ENCODE data around the gene ZNF682. TPM values are rescaled to one million over a fixed set of nuclear protein-coding genes. Genes with fewer than 3 reads are reported as not detected.
A peak's percentile ranks its signal among the peaks of the same experiment; 100 is the strongest.
"Not testable (repeated sequence)": the region's sequence is repeated elsewhere in the genome, so short reads cannot be mapped to it uniquely, and the experiment has no call there.

ZNF682 gene
- 0.62 TPM in 1 of 2 replicates, not detected in the other for total RNA-seq (2014; rRNA removed; shearing (Covaris generic))

DNA sequence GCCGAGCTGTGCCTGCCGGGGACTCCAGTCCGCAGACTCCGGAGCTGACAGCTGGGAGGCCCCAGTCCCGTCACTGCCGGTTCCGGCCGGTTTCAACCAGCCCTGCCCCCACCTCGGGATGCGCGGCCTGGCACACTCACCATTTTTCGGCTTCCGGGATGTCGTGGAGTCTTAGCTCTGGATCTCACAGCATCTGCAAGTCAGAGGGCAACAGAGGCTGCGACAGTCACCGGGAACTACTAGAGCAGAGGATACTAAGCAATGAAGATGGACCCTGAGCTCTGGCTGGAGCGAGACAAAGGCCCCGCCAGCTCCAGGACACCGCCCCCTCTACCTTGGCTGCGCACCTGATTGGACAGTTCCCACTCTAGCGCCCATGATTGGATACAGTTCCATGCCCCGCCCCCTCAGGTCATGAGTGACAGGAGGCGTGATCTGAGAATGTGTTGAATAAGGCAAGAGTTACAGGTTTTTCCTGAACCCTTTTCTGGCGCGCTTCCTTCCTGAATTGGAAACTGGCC lies at the start of gene ZNF682:
Gene ZNF682, minus strand, starts transcription at position 303 of the 521 bp plus-strand sequence. Its CDS starts 160 bp downstream, at position 143.
- peak; percentile 97 for DNase-seq (ENCODE audit: low spot score)
- in situ Hi-C loops (cut with HindIII; ENCODE audit: low sequenced_read_pairs): no loop called here

DNA sequence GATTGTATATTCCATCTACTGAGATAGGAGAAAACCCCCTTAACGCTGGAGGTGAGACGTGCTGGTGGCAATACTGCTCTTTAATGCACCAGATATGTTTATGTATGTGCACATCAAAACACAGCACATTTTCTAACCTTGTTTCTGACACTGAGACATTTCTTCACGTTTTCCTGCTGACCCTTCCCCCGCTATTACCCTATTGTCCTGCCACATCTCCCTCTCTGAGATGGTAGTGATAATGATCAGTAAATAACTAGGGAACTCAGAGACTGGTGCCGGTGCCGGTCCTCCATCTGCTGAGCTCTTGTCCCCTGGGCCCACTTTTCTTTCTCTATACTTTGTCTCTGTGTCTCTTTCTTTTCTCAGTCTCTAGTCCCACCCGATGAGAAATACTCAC lies 43.6 kb upstream of the ZNF682 start:
- DNase-seq (ENCODE audit: low spot score); in situ Hi-C loops (cut with HindIII; ENCODE audit: low sequenced_read_pairs): not testable (repeated sequence)

DNA sequence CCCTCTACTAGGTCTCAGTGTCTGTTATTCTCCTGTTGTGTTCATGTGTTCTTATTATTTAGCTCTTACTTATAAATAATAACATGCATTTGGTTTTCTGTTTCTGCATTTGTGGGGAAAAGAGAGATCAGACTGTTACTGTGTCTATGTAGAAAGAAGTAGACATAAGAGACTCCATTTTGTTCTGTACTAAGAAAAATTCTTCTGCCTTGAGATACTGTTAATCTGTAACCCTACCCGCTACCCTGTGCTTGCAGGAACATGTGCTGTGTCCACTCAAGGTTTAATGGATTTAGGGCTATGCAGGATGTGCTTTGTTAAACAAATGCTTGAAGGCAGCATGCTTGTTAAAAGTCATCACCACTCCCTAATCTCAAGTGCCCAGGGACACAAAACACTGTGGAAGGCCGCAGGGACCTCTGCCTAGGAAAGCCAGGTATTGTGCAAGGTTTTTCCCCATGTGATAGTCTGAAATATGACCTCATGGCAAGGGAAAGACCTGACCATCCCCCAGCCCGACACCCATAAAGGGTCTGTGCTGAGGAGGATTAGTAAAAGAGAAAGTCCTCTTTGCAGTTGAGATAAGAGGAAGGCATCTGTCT lies 43.0 kb upstream of the ZNF682 start:
- in situ Hi-C loops (cut with HindIII; ENCODE audit: low sequenced_read_pairs); DNase-seq (ENCODE audit: low spot score): not testable (repeated sequence)

DNA sequence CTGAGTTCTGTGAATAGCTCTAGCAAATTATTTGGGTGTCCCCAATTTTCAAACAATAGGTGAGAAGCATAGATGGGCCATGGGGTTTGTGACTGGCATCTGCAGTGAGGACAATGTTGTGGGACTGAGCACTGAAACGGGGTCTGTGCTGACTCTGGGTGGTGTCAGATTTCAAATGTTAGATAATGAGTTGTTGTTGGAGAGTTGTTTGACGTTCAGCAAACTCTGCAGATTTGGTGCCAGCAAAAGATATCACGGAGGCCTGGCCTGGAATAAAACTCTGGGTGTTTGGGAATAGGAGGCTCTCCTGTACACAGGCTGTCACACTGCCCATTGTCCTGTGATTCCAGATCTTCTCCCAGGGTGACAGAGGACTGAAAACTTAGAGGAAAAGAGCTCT lies 41.4 kb upstream of the ZNF682 start:
- in situ Hi-C loops (cut with HindIII; ENCODE audit: low sequenced_read_pairs): no loop called here
- no peak for DNase-seq (ENCODE audit: low spot score)

DNA sequence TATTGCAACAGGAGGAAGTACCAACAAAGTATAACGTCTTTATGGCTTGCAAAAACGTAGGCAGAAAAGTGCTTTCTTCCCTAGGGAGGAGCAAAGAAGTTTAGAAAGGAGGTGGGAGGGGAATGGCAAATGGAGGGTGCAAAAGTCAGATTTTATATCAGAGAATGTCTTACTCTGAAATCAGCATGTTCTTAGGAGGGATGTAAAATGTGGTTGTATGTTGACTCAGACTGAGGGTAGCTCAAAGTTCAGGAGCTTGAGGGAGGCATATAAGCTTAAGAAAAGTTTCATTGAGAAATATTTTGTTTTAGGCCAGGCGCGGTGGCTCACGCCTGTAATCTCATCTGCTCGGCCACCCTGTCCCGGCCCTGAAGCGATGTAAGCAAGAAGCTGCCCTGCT lies 40.2 kb upstream of the ZNF682 start:
- DNase-seq (ENCODE audit: low spot score): no peak
- in situ Hi-C loops (cut with HindIII; ENCODE audit: low sequenced_read_pairs): no loop called here

DNA sequence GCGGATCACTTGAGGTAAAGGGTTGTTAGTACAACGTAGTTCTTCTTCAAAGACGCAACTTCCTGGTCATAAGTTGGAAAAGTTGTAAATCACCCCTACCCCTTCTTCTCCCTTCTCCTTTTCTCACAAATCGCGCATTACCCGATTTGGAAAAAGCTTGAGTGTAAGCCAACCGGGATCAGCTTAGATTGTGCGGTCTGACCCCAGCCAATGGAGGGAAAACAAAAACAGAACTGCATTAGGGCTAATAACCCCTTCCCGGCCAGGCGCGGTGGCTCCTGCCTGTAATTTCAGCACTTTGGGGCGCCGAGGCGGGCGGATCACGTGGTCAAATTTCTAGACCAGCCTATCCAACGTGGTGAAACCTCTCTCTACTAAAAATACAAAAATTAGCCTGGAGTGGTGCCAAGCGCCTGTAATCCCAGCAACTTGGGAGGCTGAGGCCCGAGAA lies 39.3 kb upstream of the ZNF682 start:
- peak; percentile 38 for DNase-seq (ENCODE audit: low spot score)
- in situ Hi-C loops (cut with HindIII; ENCODE audit: low sequenced_read_pairs): no loop called here

DNA sequence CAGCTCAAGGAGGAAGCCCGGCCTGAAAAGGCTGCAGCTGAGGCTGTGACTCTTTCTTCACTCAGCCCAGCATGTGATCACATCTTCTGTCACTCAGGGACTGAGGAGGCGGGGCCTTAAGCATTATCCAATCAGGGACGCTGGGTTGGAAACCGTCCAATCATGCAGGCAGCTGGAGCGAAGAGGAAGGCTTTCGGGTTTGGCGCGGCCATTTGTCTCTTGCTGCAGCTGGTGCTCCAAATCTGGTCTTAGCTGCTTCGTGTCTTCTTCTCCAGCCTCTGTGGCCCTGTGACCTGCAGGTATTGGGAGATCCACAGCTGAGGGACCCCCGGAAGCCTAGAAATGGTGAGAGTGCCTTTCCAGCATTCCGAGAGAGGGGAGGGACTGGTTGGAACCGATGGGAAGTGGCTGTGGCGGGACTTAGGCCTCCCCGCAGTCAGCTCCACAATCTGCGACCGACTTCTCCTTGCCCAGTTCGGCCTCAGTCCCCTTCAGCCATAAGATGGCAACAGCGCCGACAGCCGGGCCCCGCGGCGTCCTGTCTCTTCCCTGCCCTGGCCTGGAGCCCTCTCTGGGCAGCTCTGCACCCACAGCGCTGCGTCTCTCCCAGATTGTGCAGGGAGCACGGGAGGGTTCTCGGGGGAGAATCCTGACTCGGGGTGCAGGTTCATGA lies 38.6 kb upstream of the ZNF682 start, which contains the start of gene ZNF90:
Gene ZNF90, plus strand, starts transcription at position 210 of the 673 bp plus-strand sequence. Its CDS starts 133 bp downstream, at position 343.
- DNase-seq (ENCODE audit: low spot score): peak; percentile 98
- in situ Hi-C loops (cut with HindIII; ENCODE audit: low sequenced_read_pairs): no loop called here

DNA sequence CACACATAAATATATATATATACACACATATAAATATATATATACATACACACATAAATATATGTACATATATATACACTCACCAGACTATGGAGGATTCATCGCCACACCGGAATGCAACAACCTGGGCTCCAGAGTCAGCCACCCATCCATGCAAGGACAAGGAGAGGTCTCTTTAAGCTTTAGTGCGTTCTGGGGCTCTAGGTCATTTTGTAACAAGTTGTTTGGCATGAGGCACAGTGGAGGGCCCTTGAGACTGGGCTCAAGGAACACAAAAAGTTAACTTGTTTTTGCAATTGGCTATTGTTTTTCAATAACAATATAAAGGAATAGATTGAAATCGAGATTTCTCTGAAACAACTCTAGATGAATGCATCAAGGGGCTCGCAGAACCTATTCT lies 33.6 kb upstream of the ZNF682 start:
- in situ Hi-C loops (cut with HindIII; ENCODE audit: low sequenced_read_pairs): no loop called here
- no peak for DNase-seq (ENCODE audit: low spot score)

DNA sequence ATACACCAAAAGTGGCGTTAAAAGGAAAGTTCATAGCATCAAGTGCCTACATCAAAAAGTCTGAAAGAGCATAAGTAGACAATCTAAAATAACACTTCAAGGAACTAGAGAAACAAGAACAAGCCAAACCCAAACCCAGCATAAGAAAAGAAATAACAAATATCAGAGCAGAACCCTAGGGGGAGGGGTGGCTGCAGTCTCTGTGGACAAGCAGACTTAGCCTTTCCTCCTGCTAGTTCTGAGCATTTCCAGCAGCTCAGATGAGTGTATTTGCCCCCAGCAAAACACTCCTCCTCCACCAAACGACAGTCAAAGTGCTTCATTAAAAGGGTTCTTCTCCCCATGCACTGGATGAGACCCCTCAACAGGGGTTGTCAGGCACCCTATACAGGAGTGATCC lies 31.4 kb upstream of the ZNF682 start:
- in situ Hi-C loops (cut with HindIII; ENCODE audit: low sequenced_read_pairs): no loop called here
- DNase-seq (ENCODE audit: low spot score): no peak

DNA sequence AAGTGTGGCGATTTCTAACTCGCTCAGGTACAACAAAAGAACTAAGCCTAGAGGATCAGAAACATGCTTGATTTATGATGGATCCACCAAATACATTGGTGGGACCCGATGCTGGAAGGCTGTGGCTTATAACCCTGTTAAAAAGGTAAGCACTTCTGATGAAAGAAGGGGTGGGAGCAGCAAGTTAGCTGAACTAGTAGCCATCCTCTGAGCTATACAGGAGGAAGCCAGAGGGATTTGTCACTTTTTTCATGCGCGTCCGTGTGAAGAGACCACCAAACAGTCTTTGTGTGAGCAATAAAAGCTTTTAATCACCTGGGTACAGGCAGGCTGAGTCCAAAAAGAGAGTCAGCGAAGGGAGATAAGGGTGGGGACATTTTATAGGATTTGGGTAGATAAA lies 29.3 kb upstream of the ZNF682 start:
- DNase-seq (ENCODE audit: low spot score); in situ Hi-C loops (cut with HindIII; ENCODE audit: low sequenced_read_pairs): not testable (repeated sequence)

DNA sequence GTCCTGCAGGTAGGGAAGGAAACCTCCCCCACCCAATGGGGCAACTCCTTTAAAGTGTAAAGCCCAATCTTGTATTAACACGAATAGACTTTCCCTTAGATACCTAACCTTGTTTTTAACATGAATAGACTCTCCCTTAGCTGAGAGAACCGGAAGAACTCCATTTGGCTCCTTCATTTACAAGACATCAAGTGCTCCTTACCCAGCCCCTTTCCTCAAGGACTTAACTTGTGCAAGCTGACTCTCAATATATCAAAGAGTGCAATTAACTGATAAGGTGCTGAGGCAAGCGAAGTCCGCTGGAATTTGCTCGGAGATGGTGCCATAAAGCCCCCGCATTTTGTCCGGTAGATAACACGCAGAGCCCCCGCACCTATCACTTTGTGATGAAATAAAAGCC lies 28.6 kb upstream of the ZNF682 start:
- DNase-seq (ENCODE audit: low spot score): no peak
- in situ Hi-C loops (cut with HindIII; ENCODE audit: low sequenced_read_pairs): no loop called here

DNA sequence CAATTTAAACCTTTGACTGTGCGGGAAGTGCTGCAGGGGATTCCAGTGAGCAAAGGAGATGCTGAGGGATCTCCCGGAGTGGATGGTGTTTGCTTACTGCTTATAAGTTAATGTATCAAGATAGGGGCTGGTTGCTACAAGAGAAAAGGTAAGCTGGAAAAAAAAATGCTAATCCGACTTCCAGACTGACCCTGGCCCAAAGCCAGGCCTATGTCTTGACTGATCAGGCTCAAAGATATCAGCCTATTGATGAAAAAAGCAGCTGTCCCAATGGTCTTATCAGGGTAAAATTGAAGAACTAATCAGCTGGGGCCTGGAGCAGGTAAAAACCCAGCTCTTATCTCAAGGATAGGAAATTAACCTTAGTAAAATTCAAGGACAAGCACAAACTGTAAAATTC lies 27.6 kb upstream of the ZNF682 start:
- DNase-seq (ENCODE audit: low spot score): no peak
- in situ Hi-C loops (cut with HindIII; ENCODE audit: low sequenced_read_pairs): no loop called here

DNA sequence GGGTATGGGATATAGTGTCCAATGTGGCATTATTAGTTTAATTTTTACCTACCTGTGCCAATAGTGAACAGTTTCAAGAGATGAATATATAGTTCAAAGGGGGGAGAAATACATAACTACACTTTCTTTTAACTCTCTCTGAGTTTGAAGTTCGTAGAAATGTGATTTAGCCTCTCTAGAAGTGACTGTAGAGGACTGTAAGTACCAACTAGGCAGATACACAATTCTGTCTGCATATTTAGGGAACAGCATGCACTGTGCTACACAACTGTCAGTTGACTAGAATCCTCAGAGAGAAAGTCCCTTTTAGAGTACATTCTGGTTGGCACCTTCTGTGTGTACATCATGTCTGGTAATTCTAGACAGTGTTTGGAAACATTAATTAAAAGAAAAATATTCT lies 21.0 kb upstream of the ZNF682 start:
- DNase-seq (ENCODE audit: low spot score): no peak

DNA sequence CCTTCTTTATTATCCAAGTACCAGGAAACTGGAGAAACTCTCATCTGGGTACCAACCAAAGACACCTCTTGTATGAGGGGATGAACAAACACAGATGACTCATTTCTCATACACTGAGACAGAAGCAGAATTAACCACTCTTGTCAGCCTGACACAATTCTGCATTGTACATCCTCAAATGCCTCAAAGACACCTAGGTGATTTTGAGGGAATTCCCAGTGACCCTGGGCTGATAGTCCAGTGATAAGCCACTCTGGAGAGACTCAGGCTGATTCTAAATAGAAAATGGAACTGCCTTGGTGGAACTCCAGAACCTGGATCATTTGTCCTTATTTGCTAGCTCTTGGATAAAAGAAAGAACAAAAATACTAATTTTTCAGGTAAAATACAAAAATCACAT lies 19.4 kb upstream of the ZNF682 start:
- in situ Hi-C loops (cut with HindIII; ENCODE audit: low sequenced_read_pairs): not testable (repeated sequence)

More for the DNA sequence above, 21.0 kb upstream of the ZNF682 start:
- in situ Hi-C loops (cut with HindIII; ENCODE audit: low sequenced_read_pairs): no loop called here

DNA sequence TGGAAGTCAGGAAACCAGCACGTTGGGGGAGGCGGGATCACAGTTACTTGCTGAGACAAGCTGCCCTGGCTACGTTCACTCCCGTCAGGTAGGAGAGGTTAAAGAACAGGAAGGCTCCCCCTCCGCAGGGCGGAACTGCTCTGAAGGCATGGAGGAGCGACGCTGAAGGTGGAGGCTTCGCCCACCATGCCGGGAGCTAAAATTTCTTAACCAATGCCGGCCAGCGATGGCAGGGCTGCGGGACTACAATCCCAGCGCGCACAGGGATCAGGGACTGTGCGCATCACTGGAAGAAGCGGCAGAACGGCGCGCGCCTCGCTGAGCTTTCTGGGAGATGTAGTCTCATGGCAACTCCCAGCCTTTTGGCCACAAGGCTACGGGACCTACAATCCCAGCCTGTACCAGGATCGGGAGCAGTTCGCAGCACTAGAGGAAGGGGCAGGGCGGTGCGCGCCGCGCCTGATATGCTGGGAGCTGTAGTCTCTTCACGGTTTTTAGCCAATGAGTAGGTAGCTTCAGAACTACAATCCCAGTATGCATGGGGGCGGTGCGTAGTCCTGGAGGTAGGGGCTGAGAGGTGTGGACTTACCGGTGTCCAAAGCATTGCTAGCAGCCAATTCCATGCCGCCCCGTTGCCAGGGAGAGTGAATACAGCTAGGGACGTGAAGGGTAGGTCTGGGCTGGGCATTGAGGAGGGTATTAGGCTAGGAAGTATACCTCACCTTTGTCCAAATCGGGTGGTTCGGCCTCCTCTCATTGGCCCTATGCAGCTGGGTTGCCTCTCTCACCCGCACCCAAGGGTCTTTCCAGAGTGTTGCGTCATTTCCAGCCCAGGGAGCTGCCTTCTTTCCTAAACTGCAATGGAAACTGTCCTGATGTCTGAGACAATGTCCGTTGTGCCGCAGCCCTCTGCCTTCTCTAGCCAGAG lies 12.8 kb upstream of the ZNF682 start:
- peak; percentile 100 for DNase-seq (ENCODE audit: low spot score)
- in situ Hi-C loops (cut with HindIII; ENCODE audit: low sequenced_read_pairs): no loop called here

More for the DNA sequence above, 19.4 kb upstream of the ZNF682 start:
- not testable (repeated sequence) for DNase-seq (ENCODE audit: low spot score)

DNA sequence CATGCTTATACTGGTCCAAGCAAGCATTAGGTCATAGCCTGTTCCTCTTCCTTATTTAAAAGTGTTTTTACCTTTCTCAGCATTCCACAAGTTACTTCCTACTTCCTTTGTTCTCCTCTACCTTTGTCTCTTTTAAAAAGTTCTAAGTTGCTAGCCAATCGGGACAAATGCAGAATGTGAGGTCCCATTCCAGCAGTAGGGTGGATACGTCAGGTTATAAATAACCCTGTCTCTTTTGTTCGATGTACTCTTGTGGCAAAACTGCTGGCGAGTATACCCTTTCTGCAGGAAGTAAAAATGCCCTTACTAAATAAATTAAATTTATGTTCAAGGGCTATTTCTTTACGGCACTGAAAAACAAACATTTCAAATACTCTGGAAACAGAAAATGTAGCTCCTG lies 6.4 kb upstream of the ZNF682 start:
- DNase-seq (ENCODE audit: low spot score); in situ Hi-C loops (cut with HindIII; ENCODE audit: low sequenced_read_pairs): not testable (repeated sequence)

DNA sequence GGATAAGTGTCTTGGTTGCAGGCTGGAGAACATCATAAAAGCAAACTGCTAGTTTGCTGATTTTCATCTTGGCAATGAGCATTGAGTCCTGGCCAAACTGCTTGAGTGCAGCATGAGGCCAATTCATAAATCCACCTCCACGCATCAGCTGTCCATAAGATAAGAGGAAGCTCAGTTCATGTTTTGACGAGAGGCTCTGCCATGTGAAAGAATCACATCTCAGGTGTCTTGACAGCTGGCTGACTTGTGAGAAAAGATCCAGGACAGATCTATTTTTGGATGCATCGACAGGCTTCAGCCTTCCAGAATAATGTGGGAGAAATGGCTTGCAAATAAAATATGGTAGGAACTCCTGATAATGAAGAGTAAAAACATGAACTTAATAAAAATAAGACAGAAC lies 5.4 kb upstream of the ZNF682 start:
- no peak for DNase-seq (ENCODE audit: low spot score)
- in situ Hi-C loops (cut with HindIII; ENCODE audit: low sequenced_read_pairs): no loop called here

DNA sequence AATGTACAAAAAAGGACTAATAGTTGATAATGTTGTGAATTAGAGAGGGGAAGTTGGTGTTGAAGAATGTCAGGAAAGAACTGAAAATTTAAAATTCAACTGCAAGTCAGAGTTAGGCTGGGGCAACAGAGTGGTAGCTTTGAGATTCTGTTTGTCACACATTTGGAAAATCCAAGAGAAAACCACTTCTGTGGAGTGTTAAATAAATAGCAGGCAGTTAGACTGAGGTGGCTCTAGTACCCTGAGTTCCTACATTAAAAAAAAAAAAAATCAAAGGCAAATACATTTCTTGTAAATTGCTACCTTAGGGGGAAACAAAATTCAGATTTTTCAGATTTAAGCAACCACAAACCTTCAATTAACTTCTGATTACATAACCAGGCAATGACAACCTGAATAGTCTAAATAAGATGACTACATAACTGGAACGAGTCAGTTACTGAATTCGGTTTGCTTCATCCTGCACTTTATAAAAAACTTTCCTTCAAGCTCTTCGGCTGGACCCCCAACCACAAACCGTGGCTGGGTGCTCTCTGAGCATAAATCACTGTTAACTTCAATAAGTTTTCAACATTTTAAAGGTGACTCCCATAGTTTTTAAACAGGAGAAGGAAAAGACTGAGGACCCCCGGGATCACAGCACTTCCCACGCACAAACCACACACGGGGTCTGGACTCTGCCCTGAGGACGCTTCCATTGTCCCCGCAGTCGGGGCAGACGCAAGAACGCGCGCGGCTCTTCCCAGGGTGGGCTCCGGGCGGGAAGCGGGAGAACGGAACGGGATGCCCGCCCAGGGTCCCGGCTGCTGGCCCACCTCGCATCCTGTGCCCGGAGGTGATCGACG lies 725 bp downstream of the ZNF682 start:
- no peak for DNase-seq (ENCODE audit: low spot score)
- in situ Hi-C loops (cut with HindIII; ENCODE audit: low sequenced_read_pairs): no loop called here

DNA sequence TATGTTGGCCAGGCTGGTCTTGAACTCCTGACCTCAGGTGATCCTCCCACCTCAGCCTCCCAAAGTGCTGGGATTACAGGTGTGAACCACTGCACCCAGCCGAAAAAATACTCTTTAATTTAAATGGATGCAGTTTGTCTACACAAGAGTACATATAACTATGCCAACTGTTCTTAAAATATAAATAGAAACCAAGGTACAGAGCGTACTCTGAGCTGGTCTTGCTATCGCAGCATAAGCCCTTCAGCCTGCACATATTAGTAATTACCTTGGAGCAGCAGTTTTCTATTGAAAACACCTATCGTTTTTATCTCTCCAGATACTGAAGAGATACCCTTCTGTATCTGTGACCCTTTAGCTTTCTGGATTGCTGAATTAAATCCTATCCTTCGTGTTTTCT lies 3.4 kb downstream of the ZNF682 start:
- DNase-seq (ENCODE audit: low spot score): no peak
- in situ Hi-C loops (cut with HindIII; ENCODE audit: low sequenced_read_pairs): no loop called here
